Measurements from ENCODE around the gene CNNM2.
"Not testable (repeated sequence)": the region's sequence is repeated elsewhere in the genome, so short reads cannot be mapped to it uniquely, and the experiment has no call there.

Gene CNNM2

DNA sequence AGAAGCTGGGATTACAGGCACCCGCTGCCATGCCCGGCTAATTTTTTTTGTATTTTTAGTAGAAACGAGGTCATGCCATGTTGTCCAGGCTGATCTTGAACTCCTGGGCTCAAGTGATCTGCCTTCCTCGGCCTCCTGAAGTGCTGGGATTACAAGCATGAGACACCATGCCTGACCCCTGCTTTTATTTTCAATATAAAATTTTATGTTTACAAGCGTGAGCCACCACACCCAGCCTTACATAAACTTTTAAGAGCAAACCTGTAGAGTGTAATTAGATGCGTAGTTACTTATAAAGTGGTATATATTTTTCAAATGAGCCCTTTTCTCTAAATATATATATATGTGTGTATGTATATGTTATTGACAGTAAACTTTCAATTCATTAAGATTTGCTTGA lies 8.7 kb downstream of the CNNM2 start:
- DNase-seq (ENCODE audit: low read depth in 2 of 2): no peak

DNA sequence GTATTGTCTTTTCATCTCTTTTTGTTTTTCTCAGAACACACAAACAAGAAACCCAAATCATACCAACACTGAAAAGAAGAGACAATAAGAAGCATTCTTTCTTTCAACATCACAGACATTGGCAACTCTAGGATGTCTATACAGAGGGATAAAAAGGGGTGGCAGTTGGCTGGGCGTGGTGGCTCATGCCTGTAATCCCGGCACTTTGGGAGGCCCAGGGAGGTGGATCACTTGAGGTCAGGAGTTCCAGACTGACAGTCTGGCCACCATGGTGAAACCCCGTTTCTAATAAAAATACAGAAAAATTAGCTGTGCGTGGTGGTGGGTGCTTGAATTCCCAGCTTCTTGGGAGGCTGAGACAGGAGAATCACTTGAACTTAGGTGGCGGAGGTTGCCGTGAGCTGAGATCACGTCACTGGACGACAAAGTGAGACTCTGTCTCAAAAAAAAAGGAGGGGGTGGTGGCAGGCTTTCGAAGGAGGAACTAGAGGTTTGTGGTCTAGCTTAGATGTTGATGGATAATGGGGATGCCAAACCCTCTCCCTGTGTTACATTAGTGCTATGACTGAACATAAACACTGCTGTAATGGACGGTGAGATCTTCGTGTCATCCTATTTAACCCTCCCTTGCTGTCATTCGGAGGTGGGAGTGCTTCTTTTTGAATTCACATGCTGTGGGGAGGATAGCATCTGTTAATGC lies 9.4 kb downstream of the CNNM2 start:
- DNase-seq (ENCODE audit: low read depth in 2 of 2): no peak

DNA sequence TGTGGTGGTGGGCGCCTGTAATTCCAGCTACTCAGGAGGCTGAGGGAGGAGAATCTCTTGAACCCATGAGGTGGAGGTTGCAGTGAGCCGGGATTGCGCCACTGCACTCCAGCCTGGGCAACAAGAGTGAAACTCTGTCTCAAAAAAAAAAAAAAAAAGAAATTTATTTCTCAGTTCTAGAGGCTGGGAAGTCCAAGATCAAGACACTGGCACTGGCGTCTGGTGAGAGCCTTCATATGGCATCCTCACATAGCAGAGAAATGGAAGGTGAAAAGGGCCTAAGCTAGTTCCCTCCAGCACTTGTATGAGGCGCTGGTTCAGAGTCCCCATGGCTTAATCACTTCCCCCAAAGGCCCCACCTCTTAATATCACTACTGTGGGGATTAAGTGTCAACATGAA lies 10.3 kb downstream of the CNNM2 start:
- not testable (repeated sequence) for DNase-seq (ENCODE audit: low read depth in 2 of 2)

DNA sequence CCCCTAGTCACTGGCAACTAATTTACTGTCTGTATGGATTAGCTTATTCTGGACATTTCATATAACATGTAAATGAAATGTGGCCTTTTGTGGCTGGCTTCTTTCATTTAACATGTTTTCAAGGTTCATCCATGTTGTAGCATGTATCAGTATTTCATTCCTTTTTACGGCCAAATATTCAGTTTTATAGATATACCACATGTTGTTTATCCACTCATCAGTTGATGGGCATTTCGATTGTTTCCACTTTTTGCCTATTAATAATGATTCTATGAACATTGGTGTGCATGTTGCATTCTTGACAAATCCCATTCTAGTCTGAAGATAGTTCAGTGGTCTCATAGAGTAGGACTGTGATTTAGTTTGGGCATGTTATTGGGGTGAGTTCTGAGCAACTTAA lies 12.6 kb downstream of the CNNM2 start:
- DNase-seq (ENCODE audit: low read depth in 2 of 2): no peak

DNA sequence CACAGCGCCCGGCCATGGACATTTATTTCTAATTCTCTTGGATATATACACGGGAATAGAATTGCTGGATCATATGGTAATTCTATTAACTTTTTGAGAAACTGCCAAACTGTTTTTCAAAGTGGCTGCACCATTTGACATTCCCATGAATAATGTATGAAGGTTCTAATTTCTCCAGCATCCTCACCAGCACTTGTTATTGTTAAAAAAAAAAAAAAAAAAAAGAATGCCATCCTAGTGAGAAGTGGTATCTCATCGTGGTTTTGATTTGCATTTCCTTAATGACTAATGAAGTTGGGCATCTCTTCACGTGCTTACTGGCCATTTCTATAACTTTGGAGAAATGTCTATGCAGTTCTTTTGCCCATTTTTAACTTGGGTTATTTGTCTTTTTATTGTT lies 13.5 kb downstream of the CNNM2 start:
- no peak for DNase-seq (ENCODE audit: low read depth in 2 of 2)

DNA sequence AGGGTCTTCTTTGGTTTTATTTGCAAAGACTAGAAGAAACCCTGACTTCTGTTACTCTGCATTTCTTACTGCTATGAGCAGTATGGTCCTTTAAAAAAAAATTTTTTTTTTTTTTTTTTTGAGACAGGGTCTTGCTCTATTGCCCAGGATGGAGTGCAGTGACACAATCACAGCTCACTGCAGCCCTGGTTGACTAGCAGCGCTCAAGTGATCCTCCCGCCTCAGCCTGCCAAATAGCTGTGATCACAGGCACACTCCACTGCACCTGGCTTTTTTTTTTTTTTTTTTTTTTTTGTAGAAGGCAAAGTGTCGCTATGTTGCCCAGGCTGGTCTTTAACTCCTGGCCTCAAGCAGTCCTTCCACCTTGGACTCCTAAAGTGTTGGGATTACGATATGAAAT lies 17.4 kb downstream of the CNNM2 start:
- no peak for DNase-seq (ENCODE audit: low read depth in 2 of 2)

DNA sequence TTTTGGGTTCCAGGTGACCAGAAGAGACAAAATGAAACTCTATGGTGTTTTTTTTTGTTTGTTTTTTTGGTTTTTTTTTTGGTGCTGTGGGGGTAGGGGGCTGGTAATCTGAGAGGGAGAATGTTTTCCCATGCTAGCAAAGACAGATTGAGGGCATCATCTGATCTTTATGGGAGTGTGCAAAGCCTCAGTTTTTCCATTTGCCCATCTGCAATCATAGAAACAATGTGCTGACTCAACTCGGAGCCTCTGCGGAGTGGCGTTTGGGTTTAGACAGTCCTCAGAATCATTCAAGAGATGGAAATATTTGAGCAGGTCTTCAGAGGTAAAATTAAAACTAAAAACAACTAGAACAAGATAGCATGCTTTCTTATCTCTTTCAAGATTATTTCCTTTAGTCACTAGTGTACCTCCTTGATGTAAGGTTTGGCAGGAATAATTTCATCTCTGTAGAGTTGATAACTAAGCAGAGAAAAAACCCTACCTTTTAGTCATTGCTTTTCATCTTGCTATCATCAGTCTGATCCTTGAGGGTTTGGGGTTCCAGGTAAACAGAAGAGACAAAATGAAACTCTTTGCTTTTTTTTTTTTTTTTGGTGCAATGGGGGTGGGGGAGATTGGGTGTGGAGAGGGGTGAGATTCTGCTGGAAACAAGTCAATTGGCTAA lies 18.0 kb downstream of the CNNM2 start:
- DNase-seq (ENCODE audit: low read depth in 2 of 2): peak in 1 of 2 donors; percentile 32

DNA sequence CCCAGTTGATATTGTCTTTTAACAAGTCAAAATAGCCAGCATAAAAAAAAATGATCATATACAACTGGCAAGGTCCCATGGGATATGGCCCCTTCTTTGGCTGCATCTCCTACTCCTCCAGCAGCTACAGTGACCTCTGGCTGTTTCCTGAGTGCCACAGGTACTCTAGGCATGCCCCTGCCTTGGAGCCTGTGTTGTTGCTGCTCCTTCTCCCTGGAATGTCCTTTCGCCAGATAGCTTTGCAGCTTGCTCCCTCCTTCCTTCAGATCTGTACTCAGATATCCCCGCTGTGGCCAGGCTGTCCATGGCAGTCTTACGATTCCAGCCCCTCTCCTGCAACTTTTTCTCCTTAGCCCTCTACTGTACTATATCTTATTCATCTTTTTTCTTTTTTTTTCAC lies 23.3 kb downstream of the CNNM2 start:
- DNase-seq (ENCODE audit: low read depth in 2 of 2): no peak

DNA sequence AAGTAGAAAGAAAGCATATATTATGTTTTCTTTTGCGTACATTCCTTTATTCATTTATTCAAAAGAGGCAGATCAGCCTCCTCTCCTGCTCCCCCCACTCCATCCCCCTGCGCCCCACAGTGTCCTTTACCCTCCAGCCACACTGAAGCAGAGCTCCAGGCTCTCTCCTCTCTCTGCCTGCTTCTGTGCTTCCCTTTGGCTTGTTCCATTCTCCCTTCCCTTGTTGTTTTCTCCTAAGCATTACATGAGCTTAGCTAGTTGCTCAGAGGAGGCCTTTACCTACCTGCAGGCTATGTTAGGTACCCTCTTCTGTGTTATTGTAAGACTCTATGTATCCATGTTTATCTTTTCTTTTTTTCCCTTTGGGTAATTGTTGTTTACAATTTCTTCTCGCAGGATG lies 27.4 kb downstream of the CNNM2 start:
- DNase-seq (ENCODE audit: low read depth in 2 of 2): no peak

DNA sequence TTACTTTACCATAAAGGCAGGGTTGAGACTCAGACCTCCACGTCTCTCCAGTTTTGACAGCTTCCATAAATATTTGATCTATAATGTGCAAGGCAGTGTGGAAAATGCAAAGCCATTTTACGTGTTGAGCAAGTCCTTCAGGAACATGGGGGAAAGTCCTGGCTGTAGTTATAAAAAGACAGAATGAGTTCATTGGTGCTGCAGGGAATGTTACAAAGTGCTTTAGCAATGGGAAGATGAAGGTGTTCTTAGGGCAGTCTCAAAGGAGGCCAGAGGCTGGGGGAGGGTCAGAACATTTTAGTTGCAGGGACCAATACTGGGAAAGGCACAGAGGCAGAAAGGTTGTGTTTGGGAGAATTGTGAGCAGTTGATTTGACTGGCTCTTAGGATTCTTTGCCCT lies 27.9 kb downstream of the CNNM2 start:
- no peak for DNase-seq (ENCODE audit: low read depth in 2 of 2)

DNA sequence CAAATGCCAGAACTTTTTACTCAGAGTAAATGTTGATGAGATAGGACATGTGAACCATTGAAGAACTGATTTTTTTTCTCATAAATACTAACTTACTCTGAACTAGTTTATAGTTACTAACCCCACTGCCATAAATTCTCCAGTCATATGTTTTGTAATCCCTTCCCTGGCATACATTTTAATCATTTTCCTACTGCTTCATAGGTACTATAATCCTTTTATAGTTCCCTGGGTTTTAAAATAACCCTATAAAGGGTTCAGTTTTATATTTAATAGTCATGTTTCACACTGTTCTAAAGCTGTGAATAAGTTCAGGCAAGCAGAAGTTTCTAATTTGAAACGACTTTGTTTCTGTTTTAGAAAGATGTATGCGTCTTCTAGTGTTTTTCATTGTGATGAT lies 28.9 kb downstream of the CNNM2 start:
- no peak for DNase-seq (ENCODE audit: low read depth in 2 of 2)

DNA sequence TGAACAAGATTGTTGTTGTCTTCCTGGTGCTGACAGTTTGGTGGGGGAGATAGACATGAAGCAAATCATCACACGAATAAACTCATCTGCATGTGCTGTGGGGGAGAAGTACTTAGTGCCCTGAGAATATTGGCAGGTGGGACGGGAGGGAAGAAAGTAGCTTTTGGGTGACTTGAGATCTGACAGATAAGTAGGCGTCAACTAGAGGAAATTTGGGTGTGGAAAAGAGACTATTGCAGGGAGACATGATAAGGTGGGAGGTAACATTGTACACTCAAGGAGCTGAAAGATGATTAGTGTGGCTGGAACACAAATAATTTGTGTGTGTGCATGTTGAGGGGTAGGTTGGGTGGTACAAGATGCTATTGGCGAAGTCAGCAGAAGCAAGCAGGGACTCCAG lies 30.1 kb downstream of the CNNM2 start:
- DNase-seq (ENCODE audit: low read depth in 2 of 2): no peak

DNA sequence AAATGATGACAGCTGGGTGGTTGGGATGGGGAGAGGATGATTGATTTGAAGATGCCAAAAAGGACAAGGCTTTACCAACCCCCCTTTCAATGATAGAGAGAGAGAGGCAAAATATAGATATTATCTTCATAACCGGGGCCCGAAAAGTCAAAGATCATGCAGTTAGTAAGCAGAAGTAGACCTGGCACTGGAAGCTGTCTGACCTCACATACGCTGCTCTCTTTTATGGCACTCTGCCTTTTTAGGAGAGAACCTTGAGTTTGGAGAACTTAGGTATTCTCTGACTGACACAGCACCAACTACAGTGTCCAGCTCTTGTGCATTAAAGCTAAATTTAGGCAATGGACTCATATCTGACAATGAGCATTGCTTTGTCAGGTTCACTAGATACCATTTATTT lies 30.7 kb downstream of the CNNM2 start:
- DNase-seq (ENCODE audit: low read depth in 2 of 2): no peak

DNA sequence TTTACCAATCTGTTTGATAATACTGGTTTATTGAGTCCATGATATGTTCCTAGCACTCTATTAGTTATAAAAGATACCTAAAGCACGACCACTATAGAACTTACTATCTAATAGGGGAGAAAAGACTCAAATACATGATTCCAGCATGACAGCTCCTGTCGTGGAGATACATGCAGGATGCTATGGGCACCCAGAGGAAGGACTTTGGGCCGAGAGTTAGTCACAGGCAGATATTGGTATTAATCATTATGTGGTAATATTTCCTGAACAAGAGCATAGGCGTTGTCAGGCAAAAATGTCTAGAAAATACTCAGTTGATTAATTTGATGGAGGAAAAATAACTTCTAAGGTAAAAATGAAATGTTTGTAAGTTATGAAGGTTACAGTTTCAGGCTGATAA lies 31.8 kb downstream of the CNNM2 start:
- no peak for DNase-seq (ENCODE audit: low read depth in 2 of 2)

DNA sequence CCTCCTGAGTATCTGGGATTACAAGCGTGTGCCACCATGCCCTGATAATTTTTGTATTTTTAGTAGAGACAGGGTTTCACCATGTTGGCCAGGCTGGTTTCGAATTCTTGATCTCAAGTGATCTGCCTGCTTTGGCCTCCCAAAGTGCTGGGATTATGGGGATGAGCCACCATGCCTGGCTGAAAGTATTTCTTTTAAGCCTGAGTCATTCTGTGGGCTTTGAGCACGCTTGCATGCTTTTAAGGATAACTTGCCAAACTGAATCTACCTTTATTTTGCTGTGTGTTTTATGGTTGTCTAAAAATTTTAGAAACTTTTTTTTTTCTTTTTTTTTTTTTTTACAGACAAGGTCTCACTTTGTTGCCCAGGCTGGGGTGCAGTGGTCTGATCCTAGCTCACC lies 33.2 kb downstream of the CNNM2 start:
- no peak for DNase-seq (ENCODE audit: low read depth in 2 of 2)

DNA sequence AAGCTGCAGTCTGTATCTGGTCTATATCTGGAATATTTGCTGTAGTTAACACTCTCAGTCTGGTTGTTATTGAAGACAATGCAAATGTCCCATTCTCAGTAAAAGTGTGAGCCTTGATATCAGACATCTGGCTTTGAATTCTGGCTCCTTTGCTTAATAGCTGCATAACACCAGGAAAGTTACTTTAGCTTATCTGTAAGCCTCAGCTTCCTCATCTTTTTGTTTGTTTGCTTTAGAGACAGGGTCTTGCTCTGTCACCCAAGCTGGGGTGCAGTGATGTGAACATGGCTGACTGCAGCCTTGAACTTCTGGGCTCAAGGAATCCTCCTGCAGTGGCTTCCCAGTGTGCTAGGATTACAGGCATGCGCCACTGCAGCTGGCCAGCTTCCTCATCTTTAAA lies 41.3 kb downstream of the CNNM2 start:
- no peak for DNase-seq (ENCODE audit: low read depth in 2 of 2)

DNA sequence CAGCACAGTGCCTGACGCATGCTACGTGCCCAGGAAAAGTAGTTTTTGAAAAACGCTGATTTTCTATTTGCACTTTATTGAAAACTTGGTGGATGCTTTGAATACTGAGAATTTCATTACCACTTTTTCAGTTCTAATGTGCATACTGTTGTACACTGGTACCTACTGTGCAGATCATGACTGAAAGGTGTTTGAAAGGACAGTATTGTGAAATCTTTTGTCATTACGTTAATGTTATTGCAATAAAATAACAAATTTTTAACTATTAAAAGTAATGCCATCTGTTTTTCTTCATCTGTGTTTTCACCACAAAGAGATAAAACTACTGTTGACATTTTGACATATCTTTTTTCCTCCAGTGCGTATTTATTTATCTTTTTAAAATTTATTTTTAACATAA lies 42.1 kb downstream of the CNNM2 start:
- DNase-seq (ENCODE audit: low read depth in 2 of 2): no peak

DNA sequence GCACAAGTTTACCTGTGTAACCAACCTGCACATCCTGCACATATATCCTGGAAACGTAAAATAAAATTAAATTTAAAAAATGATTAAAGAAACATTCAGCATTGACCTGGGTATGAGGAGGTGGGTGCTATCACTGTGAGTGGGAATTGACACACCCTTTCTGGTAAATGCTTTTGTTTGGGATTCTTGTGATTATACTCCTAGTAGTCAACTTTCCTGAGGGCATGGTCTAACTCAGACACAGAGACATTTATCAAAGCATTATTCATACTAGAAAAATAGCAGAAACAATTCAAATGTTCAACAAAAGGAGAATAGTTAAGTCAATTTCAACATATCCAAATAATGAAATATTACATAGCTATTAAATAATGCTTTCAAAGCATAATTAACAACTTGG lies 44.2 kb downstream of the CNNM2 start:
- DNase-seq (ENCODE audit: low read depth in 2 of 2): no peak

DNA sequence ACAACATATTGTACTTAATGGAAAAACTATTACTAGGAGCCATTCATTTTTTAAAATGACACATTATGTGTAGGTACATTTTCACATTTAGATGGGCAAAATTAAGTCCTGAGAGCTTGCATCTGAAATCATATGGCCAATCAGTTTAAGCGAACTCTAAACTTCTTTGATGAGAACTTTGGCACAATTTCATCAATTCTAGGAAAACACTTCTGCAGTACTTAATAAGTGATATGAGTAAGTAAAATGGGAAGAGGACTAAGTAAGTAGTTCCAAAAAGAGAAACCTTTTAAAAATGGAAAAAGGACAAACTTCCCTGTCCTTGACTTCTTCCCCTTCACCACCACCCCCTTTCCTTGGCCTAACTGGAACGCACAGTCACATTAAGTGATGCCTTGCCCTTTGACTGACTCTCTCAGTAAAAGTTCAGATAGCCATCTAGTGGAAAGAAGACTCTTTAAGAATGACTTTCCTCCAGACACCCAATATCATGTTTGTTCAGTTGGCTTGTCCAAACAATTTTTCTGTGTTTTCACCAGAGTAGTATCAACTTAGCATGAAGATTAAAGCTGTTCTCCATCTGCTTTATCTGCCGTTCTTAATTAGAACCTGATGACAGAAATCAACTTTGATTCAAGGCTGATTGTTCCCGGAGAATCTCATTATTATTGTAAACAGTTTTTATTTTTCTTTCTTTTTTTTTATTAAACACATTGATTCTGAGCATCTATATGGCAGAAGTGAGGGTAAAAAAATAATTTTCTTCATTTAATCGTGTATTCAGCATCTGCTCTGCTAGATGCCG lies 45.1 kb downstream of the CNNM2 start:
- no peak for DNase-seq (ENCODE audit: low read depth in 2 of 2)

DNA sequence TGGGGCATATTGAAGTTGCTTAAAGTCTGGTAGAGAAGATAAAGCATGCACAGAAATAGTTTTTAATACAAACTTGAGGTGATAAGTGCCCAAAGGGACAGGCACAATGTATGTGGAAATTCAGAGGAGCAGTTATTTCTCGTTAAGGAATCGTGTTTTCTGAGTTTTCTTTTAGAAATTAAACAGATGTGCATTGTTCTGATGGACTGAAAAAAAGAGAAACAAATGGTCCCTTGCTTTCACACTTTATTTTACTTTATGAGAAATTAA lies 45.6 kb downstream of the CNNM2 start:
- no peak for DNase-seq (ENCODE audit: low read depth in 2 of 2)

DNA sequence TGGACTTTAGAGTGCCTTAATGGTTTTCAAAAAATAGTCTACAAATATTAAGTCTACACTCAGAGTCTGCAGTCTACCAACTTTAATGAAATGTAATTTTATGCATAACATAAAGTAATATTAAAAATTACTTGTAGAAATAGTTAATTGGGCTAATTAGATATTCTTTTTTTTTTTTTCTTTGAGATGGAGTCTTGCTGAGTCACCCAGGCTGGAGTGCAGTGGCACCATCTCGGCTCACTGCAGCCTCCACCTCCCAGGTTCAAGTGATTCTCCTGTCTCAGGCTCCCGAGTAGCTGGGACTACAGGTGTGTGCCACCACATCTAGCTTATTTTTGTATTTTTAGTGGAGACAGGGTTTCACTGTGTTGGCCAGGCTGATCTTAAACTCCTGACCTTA lies 46.0 kb downstream of the CNNM2 start:
- not testable (repeated sequence) for DNase-seq (ENCODE audit: low read depth in 2 of 2)

DNA sequence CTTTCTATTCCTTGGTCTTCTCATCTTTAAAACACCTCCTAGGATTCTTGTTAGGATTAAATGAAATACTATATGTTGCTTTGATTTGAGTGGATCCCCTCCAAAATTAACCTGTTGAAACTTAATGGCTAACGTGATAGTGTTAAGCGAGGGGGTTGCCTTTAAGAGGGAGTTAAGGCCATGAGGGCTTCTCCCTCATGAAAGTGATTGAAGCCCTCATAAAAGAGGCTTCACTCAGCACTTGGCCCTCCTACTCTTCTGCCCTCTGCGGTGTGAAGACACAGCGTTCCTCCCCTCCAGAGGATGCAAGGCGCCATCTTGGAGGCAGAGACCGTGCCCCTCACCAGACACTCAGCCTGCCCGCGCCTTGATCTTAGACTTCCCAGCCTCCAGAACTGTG lies 46.6 kb downstream of the CNNM2 start:
- no peak for DNase-seq (ENCODE audit: low read depth in 2 of 2)

DNA sequence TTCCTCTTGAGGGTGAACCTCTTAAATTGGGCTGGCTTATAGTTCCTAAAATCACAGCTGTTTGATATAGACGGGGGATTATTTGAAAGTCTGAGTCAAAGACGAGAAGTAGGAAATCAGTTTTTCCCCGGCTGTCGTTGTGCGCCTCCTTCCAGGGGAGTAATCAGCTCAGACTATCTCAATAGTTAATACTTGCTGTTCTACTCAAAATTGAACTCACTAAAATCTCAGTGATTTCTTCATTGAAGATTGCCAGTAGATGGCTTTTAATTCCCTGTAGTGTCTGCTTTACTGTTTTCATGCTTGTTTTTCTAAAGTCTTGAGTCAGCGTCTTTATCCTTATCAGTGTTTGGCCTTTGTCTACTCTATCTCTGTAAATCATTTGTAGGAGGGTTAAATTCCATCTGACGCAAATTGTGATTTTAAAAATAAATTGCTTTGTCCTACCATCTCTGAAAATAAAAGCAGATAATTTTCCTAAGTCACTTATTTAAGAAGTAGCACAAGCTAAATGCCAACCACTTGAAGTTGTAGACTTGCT lies 47.3 kb downstream of the CNNM2 start:
- no peak for DNase-seq (ENCODE audit: low read depth in 2 of 2)
